ENCODE results near the gene AIF1.

DNA sequence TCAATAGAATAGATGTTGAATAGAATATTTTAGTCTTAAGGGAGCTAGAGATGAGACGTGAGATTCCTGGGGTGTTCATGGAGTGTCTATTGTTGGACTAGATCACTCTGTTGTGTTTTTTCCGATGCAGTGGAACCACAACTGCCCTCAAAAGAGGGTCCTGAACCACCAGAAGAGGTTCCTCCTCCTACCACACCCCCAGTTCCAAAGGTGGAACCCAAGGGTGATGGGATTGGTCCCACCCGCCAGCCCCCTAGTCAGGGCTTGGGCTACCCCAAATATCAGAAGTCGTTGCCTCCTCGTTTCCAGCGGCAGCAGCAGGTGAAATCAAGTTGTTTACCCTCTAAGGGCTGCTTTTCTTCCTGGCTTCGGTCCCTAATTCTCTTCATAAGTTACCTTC lies 14.0 kb downstream of the AIF1 start:
- TF ChIP-seq, protein P1, sequence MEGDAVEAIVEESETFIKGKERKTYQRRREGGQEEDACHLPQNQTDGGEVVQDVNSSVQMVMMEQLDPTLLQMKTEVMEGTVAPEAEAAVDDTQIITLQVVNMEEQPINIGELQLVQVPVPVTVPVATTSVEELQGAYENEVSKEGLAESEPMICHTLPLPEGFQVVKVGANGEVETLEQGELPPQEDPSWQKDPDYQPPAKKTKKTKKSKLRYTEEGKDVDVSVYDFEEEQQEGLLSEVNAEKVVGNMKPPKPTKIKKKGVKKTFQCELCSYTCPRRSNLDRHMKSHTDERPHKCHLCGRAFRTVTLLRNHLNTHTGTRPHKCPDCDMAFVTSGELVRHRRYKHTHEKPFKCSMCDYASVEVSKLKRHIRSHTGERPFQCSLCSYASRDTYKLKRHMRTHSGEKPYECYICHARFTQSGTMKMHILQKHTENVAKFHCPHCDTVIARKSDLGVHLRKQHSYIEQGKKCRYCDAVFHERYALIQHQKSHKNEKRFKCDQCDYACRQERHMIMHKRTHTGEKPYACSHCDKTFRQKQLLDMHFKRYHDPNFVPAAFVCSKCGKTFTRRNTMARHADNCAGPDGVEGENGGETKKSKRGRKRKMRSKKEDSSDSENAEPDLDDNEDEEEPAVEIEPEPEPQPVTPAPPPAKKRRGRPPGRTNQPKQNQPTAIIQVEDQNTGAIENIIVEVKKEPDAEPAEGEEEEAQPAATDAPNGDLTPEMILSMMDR (IDR thresholded peaks at IDR 0.05), result no peak
- TF ChIP-seq POLR2A (IDR thresholded peaks at IDR 0.05), result no peak
